Stimulated activated CD4-positive, alpha-beta T cell treated with anti-CD3 and anti-CD28 coated beads, TNF-alpha, amount 100 ng/mL, for 24 hours (primary cell): ENCODE data around the gene RAB5A.
"Not testable (repeated sequence)": the region's sequence is repeated elsewhere in the genome, so short reads cannot be mapped to it uniquely, and the experiment has no call there.

ENCODE experiments used
- DNase-seq, 3 experiments: peaks; one replicate each; pipeline ENCODE4 v3.0.0-alpha.2; 2020; ENCODE audit warnings: low read depth in 3 of 3

Gene RAB5A

GRCh38 chr3:19946832-19947548 lies at the start of gene RAB5A:
RAB5A (plus strand) TSS chr3:19947097; CDS start chr3:19950899, 3,802 bp downstream.
- peak; percentile 94 to 97 (median 96) for DNase-seq

DNA sequence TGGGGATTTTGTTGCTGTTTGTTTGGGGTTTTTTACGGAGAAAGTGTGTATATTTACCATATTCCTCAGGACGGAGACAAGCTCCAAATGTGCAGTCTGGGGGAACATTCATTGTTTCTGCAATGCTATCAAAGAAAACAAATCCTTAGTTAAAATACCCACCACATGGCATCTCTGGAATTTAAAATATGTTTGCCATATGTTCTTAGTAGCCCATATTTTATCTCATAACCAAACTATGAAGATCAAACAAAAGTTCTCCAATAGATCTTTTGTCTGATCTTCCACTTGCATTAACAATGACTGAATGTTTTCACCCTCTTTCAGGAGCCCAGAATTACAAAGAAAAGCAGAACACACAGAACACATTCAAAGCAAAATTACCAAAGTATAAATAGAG lies 48.2 kb upstream of the RAB5A start:
- no peak for DNase-seq

GRCh38 chr3:19899264-19899663 lies 47.6 kb upstream of the RAB5A start:
- DNase-seq: no peak

GRCh38 chr3:19899833-19900232 lies 47.1 kb upstream of the RAB5A start:
- DNase-seq: not testable (repeated sequence)

GRCh38 chr3:19901337-19901736 lies 45.6 kb upstream of the RAB5A start:
- no peak for DNase-seq

DNA sequence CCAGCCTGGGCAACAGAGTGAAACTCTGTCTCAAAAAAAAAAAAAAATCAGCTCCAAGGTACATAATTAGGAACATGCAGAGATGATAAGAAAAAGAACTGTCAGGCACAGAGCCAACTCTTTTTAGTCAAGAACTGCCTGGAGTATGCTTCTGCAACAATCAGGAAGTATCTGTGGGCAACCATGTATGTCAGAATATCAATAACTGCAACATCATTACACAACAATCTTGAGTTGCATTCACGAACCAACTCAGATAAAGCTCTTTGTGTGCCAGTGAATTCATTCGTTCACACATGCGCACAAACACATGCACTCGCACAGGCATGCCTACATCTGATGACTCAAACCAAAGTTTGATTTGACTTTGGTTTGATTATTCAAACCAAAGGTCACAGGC lies 45.0 kb upstream of the RAB5A start:
- DNase-seq: no peak

GRCh38 chr3:19903649-19904048 lies 43.2 kb upstream of the RAB5A start:
- DNase-seq: no peak

GRCh38 chr3:19907523-19907922 lies 39.4 kb upstream of the RAB5A start:
- DNase-seq: no peak

DNA sequence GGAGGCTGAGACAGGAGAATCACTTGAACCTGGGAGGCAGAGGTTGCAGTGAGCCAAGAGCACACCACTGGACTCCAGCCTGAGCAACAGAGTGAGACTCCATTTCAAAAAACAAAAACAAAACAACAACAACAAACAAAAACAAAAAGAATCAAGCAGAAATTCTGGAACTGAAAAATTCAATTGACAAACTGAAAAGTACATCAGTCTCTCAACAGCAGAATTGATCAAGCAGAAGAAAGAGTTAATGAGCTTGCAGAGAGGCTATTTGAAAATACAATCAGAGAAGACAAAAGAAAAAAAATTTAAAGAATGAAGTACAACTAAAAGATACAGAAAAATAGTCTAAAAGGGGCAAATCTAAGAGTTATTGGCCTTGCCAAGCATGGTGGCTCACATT lies 35.4 kb upstream of the RAB5A start:
- DNase-seq: no peak

DNA sequence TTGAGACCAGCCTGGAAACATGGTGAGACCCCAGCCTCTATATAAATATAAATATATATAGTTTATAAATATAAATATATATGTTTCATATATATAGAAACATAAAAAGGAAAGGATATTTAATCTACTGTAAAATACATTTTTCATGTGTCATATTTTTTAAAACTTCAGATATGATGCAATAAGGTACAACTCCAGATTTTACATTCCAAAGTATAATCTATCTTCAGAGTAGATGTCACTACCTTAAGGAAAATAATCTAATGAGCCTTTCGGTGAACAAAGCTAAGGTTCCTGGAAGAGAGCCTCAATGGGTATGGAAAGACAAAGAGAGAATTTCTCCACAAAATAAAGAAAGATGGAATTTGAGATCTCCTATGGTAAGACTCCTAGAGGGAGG lies 29.7 kb upstream of the RAB5A start:
- no peak for DNase-seq

GRCh38 chr3:19920401-19921080 lies 26.4 kb upstream of the RAB5A start:
- no peak for DNase-seq

DNA sequence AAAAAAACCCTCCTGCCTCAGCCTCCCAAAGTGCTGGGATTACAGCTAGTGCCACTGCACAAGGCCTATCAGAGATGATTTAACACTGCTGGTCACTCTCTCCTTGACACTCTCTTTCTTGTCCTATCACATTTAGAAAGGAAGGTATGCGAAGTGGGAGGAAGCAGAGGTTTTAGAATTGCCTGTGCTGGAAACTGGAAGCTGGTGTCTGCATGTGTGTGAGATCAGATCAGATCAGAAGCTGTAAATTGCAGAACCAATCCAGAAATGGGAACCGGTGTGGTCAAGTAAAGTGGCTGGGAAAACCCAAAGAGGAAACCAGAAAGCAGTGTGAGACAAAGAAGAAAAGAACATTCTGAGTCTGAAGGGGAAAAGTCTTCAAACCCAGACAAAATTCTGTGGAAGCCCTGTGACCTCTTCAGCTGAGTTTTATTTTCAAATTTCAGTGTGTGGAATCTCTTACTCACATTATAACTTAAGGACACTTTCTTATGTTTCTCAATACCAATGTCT lies 15.7 kb upstream of the RAB5A start:
- DNase-seq: peak in 1 of 3 experiments; percentile 38

DNA sequence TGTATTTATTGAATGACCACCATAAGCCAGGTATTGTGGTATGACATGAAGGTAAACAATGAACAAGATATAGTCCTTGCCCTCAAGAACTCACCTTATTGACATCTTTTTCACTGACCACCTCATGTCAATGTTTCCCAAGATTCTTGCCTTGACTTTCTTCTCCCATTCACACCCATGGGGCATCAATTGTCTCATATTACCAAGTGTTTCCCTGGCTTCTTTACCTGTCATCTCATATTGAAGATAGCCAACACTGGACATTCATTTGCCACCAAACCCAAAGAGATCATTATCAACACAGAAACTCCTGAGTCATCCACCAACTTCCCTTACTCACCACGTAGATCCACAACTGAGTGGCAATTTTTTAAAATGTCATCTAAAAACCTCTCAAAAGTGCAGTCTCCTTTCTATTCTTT lies 15.1 kb upstream of the RAB5A start:
- no peak for DNase-seq

DNA sequence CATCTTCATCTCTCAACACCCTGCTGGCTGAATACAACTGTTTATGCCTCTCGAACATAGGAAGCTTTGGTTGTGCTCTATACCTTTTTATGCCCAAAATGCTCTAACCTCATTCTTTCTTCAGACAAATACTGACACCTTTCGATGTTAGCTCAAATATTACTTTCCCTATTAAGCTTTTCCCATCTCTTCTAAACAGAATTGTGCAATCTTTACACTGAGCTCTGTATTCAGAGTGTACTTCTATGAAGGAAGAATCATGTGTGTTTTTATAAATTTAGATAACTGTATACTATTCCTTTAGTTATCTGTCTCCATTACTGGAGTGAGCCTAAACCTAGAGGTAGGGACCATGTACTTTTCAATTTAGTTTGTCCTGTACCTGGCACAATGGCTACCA lies 14.5 kb upstream of the RAB5A start:
- DNase-seq: no peak

DNA sequence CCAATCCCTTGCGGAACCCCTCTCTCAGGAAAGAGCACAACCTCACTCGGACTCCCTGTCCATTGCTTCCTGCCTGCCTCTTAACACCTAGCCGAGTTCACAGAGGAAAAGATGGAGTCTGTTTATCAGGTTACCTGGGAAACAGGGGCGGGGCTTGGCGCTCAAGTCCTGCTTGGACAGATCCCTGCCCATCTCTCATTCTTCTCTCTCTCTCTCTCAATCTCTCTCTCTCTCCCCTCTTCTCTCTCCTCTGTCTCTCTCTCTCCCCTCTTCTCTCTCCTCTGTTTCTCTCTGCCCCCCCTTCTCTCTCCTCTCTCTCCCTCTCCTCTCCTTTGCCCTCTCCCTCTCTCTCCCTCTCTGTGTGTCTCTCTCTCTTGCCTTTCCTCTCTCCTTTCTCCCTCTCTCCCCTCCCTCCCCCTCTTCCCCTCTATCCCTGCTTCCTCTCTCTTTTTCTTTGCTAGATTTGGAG lies 12.8 kb upstream of the RAB5A start, which contains the start of gene EFHB:
EFHB (minus strand) TSS at position 120 of the 469 bp plus-strand sequence. CDS start 199 bp downstream, outside the sequence.
- DNase-seq: no peak

GRCh38 chr3:19937459-19938294 lies 9.2 kb upstream of the RAB5A start:
- DNase-seq: no peak

DNA sequence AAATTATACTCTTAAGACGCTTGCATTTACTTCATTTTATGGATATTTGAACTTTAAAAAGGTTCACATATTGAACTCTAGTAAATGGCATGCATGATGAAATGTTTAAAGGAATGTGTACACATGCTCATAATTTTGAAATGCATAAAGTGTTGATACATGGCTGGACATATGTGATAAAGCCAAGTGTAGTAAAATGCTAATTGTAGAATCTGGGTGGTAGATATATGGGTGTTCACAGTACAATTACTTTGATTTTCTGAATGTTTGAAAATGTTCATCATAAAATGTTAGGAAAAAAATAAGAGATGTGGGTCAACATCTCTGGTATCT lies 8.6 kb upstream of the RAB5A start:
- no peak for DNase-seq

DNA sequence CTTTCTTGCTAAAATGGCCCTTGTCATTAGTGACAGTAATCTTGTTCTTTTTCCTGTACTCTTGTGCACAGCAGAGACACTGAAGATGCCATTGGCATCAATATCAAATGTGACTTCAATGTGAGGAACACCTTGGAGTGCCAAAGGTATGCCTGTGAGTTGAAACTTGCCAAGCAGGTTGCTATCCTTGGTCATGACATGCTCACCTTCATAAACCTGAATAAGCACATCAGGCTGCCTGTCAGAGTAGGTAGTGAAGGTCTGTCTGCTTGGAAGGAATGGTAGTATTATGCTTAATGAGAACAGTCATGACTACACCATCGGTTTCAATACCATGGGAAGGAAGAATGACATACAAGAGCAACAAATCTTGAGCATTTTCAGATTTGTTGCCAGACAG lies 6.3 kb upstream of the RAB5A start:
- DNase-seq: no peak

GRCh38 chr3:19945534-19945933 lies 1.4 kb upstream of the RAB5A start:
- DNase-seq: no peak

- no peak for DNase-seq
Measured at GRCh38 chr3:19945969-19946831, 697 bp upstream of the RAB5A start.

DNA sequence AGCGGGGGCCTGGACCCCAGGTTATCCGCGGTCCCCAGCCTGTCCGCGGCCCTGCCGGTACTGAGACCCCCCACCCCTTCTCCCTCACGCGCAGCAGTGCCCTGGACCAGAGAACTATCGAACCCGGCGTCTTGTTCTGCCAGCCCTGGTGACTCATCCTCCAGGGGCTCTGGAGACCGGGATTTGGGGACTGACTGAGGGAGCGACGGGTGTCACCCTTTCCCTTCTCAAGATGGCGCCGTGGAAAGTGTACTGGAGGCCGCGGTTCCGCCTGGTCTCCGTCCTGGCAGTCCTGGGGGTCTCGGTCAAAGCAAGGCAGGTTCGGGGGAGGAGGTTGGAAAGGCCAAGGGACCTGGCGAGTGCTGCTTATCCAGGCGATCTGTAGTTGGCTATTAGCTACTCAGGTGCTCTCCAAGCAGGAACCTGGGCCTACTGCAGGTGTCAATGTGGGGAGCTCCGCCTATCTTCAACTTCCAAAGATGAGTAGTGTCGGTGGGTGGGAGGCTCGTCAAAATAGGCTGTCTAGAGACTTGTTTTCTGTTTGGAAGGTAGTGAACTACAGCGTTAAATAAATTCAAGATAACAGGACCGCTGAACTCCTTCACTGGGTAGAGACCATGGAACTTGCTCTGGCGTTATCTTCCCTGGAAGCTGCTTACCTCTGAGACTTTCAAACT lies 790 bp downstream of the RAB5A start:
- peak; percentile 15 to 34 (median 18) for DNase-seq
